Astrocyte of the spinal cord (primary cell): ENCODE data around the gene CRTC3.

Experiments
- DNase-seq: peaks from one replicate; pipeline ENCODE4 v3.0.0; 2011; ENCODE audit warnings: low read depth, low spot score
- H3K4me3 ChIP-seq: 2 replicates; pipeline ENCODE4 v1.5.1; 2011; ENCODE audit warnings: low read depth, mild to moderate bottlenecking, low read length, moderate library complexity
- in situ Hi-C: cut with HindIII; loops from 2 replicates; pipeline ENCODE4 v1.10.0; 2017; ENCODE audit warnings: low sequenced_read_pairs
- TF ChIP-seq, protein P1 (sequence below): IDR thresholded peaks from 2 replicates; pipeline ENCODE4 v1.5.1; 2012; ENCODE audit warnings: low read depth, mild to moderate bottlenecking, low read length, inconsistent platforms

CRTC3 gene

DNA sequence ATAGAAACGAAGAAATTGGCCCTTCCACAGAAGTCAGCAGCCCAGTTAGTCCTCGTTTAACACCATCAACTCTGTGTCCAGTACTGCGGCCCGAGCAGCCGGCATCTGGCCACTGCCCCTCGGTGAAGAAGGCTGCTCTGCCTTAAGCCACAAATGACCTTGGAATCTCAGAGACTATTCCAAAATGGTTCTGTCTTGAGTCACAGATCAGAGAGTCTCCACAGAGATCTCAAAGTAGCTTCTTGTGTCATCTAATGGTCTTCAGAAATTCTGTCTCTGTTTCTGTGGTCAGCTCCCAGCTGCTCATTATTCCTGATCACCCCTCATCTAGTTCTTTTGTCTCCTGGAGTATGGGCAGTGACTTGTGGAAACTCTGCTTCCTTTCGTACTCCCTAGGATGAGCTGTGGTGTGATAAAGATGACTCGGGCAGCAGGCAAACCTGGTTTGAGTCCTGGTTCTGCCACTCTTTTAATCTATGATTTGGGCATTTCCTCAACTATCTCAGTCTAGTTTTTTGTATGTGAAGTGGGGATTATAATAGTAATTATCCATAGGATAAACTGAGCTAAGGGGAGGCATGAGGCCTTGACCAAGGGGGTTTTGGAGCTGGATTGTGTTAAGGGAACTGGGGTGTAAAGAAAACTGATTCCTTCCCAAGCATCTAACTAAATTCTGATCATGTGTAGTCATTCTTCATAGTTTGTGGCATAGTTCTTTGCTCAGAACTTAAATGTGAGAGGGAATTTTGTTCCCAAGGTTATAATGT, 22.6 kb downstream of the CRTC3 start:
- in situ Hi-C loops, result no loop called here
- peak; percentile 82 for DNase-seq
- H3K4me3 ChIP-seq, result no peak overlapping the region
- TF ChIP-seq, protein P1, sequence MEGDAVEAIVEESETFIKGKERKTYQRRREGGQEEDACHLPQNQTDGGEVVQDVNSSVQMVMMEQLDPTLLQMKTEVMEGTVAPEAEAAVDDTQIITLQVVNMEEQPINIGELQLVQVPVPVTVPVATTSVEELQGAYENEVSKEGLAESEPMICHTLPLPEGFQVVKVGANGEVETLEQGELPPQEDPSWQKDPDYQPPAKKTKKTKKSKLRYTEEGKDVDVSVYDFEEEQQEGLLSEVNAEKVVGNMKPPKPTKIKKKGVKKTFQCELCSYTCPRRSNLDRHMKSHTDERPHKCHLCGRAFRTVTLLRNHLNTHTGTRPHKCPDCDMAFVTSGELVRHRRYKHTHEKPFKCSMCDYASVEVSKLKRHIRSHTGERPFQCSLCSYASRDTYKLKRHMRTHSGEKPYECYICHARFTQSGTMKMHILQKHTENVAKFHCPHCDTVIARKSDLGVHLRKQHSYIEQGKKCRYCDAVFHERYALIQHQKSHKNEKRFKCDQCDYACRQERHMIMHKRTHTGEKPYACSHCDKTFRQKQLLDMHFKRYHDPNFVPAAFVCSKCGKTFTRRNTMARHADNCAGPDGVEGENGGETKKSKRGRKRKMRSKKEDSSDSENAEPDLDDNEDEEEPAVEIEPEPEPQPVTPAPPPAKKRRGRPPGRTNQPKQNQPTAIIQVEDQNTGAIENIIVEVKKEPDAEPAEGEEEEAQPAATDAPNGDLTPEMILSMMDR, result no peak

DNA sequence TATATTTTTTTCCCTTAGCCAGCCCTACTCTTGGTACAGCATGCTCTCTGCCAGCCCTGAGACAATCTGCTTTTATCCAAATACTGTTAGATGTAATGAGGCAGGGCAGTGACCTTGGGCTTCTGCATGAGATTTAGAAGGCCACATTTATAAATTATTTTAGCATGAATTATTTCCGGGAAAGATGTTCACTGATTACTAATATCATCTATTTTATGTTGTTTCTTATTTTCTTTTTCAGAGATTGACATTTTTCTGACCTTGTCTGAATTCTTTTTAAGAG, 23.1 kb downstream of the CRTC3 start:
- TF ChIP-seq, protein P1, result no peak
- no peak overlapping the region for H3K4me3 ChIP-seq
- in situ Hi-C loops, result no loop called here
- no peak for DNase-seq

DNA sequence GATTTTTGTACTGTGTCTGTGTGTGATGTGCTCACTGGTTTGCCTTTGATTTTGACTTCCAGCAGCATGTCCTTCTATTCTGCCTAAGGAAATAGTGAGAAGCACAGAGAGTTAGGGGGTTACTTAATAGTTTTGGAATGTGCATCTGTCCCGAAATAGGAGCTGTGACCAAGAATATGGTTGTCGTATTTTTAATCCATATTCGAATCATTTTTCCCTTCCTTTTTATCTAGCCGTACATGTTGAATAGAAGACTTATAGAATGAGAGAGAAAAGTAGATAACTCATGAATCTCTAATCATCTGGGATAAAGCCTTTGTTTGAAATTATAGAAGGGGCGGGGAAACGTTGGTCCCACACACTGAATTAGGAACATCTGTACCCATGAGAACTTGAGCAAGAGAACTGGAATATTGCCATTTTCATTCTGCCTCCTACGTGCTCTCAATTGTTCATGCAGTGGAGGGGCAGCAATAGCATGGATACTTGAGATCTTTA, 23.6 kb downstream of the CRTC3 start:
- in situ Hi-C loops, result no loop called here
- peak; percentile 75 for DNase-seq
- TF ChIP-seq, protein P1, result no peak
- no peak overlapping the region for H3K4me3 ChIP-seq

DNA sequence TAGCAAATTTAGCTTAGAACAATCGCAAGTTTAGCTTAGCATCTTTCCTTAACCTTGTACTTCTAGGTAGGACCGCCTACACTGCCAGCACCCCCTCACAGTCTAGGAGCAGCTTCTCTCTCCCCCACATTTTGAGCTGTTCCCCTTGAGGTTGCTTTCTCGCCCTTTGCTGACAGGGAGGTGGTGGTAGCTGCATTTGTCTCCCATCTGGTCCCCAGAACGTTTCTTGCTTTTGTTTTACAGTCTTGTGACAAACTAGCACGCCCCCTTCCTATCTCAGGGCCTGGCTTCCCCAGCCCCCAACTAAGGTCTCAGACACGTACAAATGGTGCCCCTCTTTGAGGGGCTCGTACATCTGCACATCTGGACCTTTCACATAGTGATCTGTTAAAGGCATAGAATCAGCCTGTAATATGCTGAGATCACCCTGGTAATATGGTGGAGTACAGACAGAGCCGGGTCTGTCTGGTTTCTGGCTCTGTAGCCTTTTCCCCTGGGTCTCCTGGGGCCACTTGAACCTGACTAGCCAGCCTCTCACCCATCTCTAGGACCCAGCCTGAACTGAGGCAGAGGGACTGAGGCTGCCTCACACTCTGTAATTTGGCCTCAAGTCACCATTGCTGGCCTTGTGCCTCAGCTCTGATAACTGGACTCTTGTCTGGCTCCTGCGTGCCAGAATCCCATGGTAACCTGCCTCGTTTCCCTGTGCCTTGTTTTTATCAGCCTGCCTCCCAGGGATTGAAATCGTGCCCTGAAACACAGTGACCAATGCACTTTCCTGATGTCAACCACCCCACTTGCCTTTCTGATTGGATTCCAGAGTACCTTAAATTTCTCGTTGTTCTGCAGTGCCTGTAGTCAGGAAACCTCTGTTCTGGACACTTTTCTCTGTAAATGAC, 27.7 kb downstream of the CRTC3 start:
- in situ Hi-C loops, result no loop called here
- peak; percentile 69 for DNase-seq
- TF ChIP-seq, protein P1, result no peak
- no peak overlapping the region for H3K4me3 ChIP-seq

DNA sequence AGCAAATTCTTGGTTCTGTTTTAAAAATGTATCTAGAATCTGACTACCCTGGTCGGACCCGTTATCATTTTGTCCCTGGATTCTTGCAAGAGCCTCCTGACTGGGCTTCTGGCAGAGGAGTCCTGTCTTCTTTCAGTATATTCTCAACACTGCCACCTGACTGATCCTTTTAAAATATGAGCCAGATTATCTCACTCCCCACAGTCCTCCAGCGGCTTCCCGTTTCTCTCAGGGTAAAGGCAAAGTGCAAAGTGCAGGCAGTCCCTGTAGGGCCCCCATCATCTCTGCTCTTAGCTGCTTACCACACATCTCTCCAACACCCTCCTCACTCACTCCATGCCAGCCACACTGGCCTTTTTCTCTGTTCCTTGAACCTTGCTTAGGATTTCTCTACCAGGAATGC, 28.4 kb downstream of the CRTC3 start:
- no peak overlapping the region for H3K4me3 ChIP-seq
- TF ChIP-seq, protein P1, result no peak
- in situ Hi-C loops, result no loop called here
- DNase-seq, result peak; percentile 30

DNA sequence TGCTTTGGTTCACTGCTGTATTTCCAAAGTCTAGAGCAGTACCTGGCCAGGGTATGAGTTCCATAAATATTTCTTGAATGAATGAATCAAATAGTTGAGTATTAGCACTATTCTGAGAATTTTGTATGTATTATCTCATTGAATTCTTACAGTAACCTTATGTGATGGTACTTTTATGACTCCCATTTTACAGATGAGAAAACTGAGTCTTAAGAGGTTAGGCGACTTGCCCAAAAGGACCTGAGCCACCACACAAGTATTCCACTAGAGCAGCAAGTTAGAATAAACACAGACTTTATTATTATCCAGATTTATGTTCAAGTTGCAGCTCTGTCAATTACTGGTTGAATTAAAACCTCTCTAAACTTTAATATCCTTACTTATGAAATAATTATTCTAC, 29.4 kb downstream of the CRTC3 start:
- TF ChIP-seq, protein P1, result no peak
- in situ Hi-C loops, result no loop called here
- H3K4me3 ChIP-seq, result no peak overlapping the region
- no peak for DNase-seq
